Activated T-cell treated with anti-CD3 and anti-CD28 coated beads for 4 hours (primary cell): ENCODE measurements around the gene CEPT1.

Source experiments
- DNase-seq: peaks from one replicate; pipeline ENCODE4 v3.0.0-alpha.2; 2020

The CEPT1 gene

DNA sequence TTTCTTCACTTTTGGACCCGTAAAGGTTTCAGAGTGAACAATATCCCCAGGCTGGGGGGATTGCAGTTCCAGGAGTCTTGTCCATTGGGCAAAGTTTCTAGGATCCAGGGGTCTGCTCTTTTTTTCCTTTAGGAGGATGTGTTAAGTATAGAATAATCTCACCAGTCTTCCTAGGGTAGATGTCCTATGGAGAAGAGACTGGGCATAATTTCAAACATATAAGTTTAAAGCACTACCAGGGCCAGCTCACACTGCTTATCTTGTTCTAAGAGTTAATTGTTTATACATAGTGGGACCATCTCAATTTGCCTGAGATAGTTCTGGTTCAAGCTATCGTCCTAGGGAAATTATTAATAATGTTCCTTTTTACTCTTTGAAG is 88.7 kb downstream of the CEPT1 start:
- DNase-seq, result no peak

DNA sequence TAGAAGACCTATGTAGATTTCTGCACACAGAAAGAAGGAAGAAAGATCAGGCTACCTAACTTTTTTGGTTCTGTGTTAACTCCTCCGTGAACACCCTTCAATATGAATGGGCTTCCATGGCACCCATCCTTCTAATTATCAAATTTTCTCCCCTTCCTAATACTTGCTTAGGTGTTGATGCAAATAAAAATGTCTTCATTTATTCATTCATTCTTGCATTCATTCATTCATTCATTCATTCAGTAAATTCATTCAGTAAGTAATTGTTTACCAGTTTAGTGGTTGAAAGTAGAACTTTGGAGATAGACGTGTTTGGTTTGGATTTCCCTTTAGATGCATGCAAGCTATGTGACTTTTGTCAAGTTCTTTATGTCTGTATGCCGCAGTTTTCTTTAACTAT is 92.1 kb downstream of the CEPT1 start:
- no peak for DNase-seq

GRCh38 chr1:111234258-111234657 is 94.2 kb downstream of the CEPT1 start:
- no peak for DNase-seq
